Progenitor cell of endocrine pancreas (in vitro differentiated cells): ENCODE results near the gene KDM5C. TPM values are rescaled to one million over a fixed set of nuclear protein-coding genes. Genes with fewer than 3 reads are reported as not detected.

Source experiments
- DNase-seq: peaks from one replicate; pipeline ENCODE4 v3.0.0; 2021; ENCODE audit warnings: low spot score; ENCODE audit not compliant: unreplicated experiment
- H3K27ac Mint-ChIP-seq: 2 replicates; pipeline ENCODE4 v1.8.0; 2021; ENCODE audit warnings: mild to moderate bottlenecking, moderate library complexity, mixed read lengths
- H3K27me3 Mint-ChIP-seq: 2 replicates; pipeline ENCODE4 v1.8.0; 2021; ENCODE audit warnings: mixed read lengths
- H3K36me3 Mint-ChIP-seq: 2 replicates; pipeline ENCODE4 v1.8.0; 2022; ENCODE audit warnings: mixed read lengths; ENCODE audit not compliant: insufficient read depth
- H3K4me1 Mint-ChIP-seq: 2 replicates; pipeline ENCODE4 v1.8.0; 2021; ENCODE audit warnings: low read depth, mixed read lengths
- H3K4me3 Mint-ChIP-seq: 2 replicates; pipeline ENCODE4 v1.8.0; 2021; ENCODE audit warnings: low read depth, mild to moderate bottlenecking, moderate library complexity, mixed read lengths
- H3K9me3 Mint-ChIP-seq: 2 replicates; pipeline ENCODE4 v1.8.0; 2021; ENCODE audit warnings: low read depth, mixed read lengths
- total RNA-seq: library from RNA; stranded (reverse); gene quantifications from 2 replicates; pipeline ENCODE4 v1.2.1, GENCODE V29; 2021
- TF ChIP-seq, protein P1 (sequence below): fragments of 200-600 bp; sonication (generic); IDR thresholded peaks from one replicate; pipeline ENCODE4 v1.5.0; 2021; ENCODE audit warnings: antibody characterized with exemption, mild to moderate bottlenecking; ENCODE audit not compliant: unreplicated experiment

The KDM5C gene
- total RNA-seq, 1 donor from 2014 or later: 112 TPM

DNA sequence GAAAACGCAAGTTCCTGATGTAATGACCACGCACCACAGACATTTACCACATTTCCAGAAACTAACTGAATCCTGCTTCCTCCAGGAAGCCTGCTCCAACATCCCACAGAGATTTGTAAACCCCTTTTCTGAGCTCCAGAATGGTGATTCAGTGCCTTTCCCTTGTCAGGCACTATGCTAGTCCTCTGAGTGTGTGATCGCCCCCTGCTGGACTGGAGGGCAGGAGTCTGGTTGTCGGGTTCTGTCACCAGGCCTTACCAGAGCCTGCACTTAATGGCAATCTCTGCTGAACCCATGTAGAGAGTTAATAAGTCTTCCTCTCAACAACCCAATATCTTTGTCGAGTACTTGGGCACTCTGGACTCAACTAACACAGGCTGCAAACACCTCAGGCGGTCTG lies 14.5 kb upstream of the KDM5C start:
- peaks cover 2% of the 10 kb centered on the region for H3K36me3 Mint-ChIP-seq
- no peak overlapping the region for H3K27ac Mint-ChIP-seq
- no peak for DNase-seq
- H3K9me3 Mint-ChIP-seq: peaks cover 4% of the 10 kb centered on the region
- TF ChIP-seq, protein P1, sequence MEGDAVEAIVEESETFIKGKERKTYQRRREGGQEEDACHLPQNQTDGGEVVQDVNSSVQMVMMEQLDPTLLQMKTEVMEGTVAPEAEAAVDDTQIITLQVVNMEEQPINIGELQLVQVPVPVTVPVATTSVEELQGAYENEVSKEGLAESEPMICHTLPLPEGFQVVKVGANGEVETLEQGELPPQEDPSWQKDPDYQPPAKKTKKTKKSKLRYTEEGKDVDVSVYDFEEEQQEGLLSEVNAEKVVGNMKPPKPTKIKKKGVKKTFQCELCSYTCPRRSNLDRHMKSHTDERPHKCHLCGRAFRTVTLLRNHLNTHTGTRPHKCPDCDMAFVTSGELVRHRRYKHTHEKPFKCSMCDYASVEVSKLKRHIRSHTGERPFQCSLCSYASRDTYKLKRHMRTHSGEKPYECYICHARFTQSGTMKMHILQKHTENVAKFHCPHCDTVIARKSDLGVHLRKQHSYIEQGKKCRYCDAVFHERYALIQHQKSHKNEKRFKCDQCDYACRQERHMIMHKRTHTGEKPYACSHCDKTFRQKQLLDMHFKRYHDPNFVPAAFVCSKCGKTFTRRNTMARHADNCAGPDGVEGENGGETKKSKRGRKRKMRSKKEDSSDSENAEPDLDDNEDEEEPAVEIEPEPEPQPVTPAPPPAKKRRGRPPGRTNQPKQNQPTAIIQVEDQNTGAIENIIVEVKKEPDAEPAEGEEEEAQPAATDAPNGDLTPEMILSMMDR: no peak
- H3K27me3 Mint-ChIP-seq: no peaks in the 10 kb centered on the region
- H3K4me1 Mint-ChIP-seq: no peaks in the 10 kb centered on the region
- H3K4me3 Mint-ChIP-seq: no peak overlapping the region

DNA sequence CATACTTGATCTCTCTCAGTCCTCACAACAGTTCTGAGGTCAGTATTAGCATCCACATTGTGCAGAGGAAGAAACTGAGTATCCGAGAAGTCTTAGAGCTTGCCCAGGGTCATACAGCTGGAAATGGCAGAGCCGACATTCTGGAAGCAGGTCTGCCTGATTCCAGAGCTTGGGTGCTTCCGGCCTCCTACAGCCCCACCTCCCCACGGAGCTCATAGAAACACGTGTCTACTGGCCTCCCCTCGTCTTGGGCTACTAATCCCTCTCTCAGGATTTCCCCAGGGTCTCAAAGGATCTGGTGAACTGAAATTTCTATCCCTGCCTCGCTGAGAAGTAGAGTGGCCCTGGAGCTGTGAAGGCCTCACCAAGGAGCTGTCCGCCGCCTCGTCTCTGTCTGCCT lies 12.0 kb upstream of the KDM5C start:
- TF ChIP-seq, protein P1: no peak
- no peak overlapping the region for H3K4me3 Mint-ChIP-seq
- no peaks in the 10 kb centered on the region for H3K4me1 Mint-ChIP-seq
- H3K27me3 Mint-ChIP-seq: no peaks in the 10 kb centered on the region
- DNase-seq: no peak
- no peaks in the 10 kb centered on the region for H3K36me3 Mint-ChIP-seq
- peaks cover 4% of the 10 kb centered on the region for H3K9me3 Mint-ChIP-seq
- no peak overlapping the region for H3K27ac Mint-ChIP-seq

DNA sequence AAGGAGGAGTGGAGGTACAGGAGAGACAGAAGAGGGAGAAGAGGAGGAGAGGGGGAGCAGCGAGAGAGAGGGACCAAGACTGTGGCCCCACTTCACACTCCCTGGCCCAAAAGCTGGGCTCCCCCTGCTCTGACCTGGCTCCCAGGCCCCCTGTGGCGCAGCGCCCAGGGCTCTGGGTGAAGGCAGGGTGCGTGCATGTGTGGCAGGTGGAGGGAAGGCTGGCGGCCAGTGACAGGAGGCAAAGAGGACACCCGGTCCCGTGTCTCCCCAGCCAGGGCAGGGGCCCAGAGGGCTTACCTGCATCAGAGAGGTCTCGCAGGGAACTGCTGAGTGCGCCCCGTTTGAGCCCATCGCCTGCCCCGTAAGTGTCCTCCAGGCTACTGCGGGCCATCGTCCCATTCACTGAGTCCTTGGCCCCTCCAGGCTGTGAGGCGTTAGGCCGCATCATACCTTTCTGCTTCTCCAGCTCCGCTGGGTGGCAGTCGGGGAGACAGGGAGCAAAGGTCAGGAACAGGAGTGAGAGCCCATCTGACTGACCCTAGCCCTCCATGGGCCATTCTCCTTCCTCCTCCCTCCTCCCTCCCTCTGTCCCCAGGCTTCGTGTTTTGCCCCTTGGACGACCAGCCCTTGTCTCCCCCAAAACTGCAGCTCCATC lies 11.1 kb upstream of the KDM5C start:
- no peaks in the 10 kb centered on the region for H3K27me3 Mint-ChIP-seq
- no peaks in the 10 kb centered on the region for H3K36me3 Mint-ChIP-seq
- H3K27ac Mint-ChIP-seq: no peak overlapping the region
- H3K4me1 Mint-ChIP-seq: no peaks in the 10 kb centered on the region
- H3K9me3 Mint-ChIP-seq: peaks cover 4% of the 10 kb centered on the region
- DNase-seq: no peak
- H3K4me3 Mint-ChIP-seq: no peak overlapping the region
- TF ChIP-seq, protein P1: no peak

DNA sequence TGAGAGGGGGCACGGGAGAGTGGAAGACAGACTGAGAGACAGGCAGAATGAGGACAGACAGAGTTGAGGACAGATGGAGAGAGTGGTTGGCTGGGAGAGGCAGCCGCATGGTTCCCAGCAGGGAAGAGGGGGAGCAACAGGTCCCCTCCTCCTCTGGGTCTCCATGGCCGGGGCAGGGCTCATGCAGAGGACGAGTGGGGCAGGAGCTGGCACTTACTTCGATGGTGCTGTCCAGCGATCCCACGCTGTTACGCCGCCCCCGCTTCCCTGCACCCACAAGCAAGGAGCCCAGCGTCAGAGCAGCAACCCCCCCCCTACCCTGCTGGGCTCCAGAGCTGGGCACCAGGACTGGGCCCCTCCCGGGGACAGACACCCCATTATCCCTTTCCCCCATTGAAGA lies 10.6 kb upstream of the KDM5C start:
- H3K9me3 Mint-ChIP-seq: peaks cover 6% of the 10 kb centered on the region
- H3K36me3 Mint-ChIP-seq: peaks cover 1% of the 10 kb centered on the region
- H3K4me1 Mint-ChIP-seq: no peaks in the 10 kb centered on the region
- no peak for DNase-seq
- TF ChIP-seq, protein P1: no peak
- H3K27ac Mint-ChIP-seq: no peak overlapping the region
- no peaks in the 10 kb centered on the region for H3K27me3 Mint-ChIP-seq
- H3K4me3 Mint-ChIP-seq: no peak overlapping the region

DNA sequence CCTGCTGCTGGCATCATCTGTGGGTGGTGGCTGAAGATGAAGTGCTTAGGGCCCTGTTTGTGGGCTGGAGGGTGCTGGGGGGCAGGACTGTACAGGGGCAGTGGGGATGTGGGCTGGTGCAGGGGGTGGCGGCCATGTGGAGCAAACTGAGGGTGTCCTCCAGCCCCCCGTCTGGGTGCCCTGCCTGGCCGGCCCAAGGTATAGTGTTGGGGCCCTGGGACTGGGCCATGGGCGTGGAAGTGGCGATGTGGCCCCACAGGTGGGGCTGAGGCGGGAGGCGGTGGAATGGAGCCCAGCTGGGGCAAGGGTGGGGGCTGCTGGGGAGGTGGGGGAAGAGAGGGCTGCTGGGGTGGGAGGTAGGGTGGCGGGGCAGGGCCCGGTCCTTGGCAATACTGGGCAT lies 9.5 kb upstream of the KDM5C start:
- peaks cover 6% of the 10 kb centered on the region for H3K9me3 Mint-ChIP-seq
- no peaks in the 10 kb centered on the region for H3K27me3 Mint-ChIP-seq
- no peak for DNase-seq
- peaks cover 1% of the 10 kb centered on the region for H3K36me3 Mint-ChIP-seq
- H3K27ac Mint-ChIP-seq: no peak overlapping the region
- no peak overlapping the region for H3K4me3 Mint-ChIP-seq
- H3K4me1 Mint-ChIP-seq: no peaks in the 10 kb centered on the region
- TF ChIP-seq, protein P1: no peak
